ENCODE measurements around the gene SLC6A3.

GRCh38 chr5:1378866-1379659, 66.2 kb downstream of the SLC6A3 start:
- TF ChIP-seq CTCF (IDR thresholded peaks at IDR 0.05 in 8 of 11, conservative IDR thresholded peaks at IDR 0.05 in 3 of 11) (no peak), POLR2A (IDR thresholded peaks at IDR 0.05) (no peak)

All from spleen (tissue), 7 donors.